ENCODE data around the gene CUBN.

DNA sequence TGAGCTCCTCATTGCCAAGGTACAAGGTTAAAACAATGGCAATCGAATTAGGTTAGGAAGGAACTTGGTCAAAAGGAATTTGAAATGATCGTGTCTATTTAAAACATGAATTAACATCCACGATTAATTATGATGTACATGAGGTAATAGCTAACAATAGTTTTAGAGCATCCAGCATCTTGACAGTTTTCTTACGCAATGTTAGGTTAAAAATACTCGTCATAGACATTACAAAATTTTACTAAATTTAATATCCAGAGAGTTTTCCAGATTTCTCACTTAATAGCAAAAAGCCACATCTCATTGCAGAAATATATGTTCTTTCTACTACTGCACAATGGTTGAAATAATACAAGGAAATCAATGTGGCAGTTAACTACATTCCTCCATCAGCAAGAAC is 22.6 kb downstream of the CUBN start:
- TF ChIP-seq CTCF (IDR thresholded peaks at IDR 0.05; ENCODE audit: insufficient read depth, low read depth, low read length) = no peak
- TF ChIP-seq EZH2 (IDR thresholded peaks at IDR 0.05; ENCODE audit: insufficient read depth, low read length) = no peak

Data from astrocyte (in vitro differentiated cells and primary cell).